GM19455 (cell line): Measurements from ENCODE around the gene KLHL7.

Experiments used
- ATAC-seq: cut with Tn5 transposase; IDR thresholded peaks from one replicate; pipeline ENCODE4 v1.9.1; 2021; ENCODE audit not compliant: unreplicated experiment

Gene KLHL7, protein sequence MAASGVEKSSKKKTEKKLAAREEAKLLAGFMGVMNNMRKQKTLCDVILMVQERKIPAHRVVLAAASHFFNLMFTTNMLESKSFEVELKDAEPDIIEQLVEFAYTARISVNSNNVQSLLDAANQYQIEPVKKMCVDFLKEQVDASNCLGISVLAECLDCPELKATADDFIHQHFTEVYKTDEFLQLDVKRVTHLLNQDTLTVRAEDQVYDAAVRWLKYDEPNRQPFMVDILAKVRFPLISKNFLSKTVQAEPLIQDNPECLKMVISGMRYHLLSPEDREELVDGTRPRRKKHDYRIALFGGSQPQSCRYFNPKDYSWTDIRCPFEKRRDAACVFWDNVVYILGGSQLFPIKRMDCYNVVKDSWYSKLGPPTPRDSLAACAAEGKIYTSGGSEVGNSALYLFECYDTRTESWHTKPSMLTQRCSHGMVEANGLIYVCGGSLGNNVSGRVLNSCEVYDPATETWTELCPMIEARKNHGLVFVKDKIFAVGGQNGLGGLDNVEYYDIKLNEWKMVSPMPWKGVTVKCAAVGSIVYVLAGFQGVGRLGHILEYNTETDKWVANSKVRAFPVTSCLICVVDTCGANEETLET

DNA sequence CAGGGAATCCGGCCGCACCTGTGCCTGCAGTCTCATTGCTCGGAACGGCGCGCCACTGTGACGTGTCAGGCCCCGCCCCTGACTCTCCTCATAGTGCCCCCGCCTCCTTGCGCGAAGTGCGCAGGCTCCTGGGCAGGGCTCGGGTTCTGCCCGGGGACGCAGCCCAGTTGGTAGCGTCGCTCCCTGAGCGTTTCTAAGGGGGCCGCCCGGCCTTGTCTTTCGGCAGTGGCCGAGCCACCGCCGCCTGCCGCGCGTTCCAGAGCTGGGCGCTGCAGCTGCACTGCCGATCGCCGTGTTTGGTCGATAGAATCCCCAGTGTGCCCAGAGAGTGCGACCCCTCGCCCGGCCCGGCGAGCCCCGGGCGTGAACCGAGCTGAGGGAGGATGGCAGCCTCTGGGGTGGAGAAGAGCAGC, at the start of gene KLHL7:
Gene KLHL7, plus strand, starts transcription at position 142 of the 413 bp plus-strand sequence. Its CDS starts 242 bp downstream, at position 384.
- peak; percentile 95 for ATAC-seq

DNA sequence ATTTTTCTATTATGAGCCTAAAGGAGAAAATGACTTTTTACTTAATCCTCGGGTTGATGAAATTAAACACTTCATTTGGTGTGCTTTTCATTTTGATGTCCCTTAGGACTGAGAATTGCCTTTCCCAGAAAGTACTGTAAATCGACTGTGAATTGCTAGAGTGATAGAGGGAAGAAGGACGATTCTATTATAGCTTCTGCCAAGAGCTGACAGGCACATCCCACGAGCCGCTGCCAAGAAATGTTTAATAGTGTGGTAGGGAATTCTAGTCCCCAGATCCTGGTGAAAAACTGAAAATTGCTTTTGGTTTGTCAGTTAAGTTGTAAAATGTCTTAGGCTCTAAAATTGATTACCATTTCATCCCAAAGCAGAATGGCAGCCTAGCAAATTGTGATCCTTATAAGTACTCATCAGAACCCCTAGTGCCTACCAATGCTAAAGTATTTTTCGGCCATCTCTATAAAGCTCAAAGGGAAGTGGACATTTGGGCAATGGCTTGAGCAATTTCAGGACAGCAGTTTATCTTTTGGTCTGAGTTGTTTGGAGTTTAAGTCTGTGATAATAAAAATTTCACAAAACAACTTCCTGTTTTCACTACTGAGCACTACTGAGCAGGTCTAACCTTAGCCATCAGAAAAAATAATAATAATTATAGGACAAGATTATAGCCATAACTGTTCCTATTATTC, 47.0 kb upstream of the KLHL7 start:
- no peak for ATAC-seq

DNA sequence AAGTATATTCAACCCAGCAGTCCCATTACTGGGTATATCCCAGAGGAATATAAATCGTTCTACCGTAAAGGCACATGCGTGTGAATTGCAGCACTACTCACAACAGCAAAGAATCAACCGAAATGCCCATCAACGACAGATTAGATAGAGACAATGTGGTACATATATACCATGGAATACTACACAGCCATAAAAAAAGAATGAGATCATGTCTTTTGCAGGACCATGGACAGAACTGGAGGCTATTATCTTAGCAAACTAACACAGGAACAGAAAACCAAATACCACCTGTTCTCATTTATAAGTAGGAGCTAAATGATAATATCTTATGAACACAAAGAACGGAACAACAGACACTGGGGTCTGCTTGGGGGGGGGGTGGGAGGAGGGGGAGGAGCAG, 44.3 kb upstream of the KLHL7 start:
- no peak for ATAC-seq

DNA sequence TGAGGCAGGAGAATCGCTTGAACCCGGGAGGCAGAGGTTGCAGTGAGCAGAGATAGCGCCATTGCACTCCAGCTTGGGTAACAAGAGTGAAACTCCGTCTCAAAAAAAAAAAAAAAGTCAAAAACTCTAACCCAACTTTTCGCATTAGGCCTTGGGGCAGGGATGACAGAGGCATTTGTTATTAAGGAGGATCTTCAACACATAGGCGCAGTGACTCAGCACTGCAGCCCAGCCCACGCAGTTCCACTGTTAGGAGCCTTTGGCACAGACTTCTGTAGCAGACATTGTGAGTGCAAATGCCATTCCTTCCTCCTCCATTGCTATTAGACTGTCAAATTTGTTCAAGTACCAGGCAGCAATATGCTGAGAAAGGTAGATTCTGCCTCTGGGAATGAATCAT, 43.1 kb upstream of the KLHL7 start:
- no peak for ATAC-seq

DNA sequence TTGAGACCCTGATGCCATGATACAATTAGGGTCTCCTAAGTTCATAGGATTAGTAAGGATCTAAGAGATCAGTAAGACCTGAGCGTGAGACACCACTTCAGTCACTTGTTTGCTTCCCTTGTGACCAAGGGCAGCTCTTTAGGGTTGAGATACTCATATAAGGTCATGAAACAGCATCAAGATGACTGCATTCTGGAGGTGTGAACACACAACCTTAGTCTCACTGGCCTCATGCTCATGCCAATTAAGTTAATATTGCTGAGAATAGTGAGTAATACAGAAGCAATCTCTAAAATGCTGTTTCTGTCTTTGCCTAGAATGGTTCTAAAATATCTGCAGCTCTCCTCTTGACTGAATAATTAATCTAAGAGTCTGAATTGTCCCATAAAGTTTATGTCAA, 39.6 kb upstream of the KLHL7 start:
- no peak for ATAC-seq

DNA sequence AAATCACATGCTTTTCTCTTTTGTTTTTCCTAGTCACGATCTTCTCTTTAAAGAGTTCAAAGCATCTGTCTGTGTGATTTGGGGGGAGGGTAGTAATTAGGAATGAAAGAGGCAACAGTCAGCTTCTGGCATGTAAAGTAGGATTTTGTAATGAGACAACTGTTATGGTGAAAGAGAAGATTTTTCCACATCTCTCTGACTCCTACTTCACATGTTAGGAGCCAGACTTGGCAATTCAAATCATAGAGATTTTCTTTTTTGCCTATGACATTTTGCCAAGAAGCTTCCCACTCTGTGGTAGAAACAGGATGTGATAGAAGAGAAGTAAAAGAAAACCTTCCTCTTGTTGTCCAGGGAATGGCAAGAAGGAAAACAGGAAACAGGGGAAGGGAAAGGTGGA, 38.3 kb upstream of the KLHL7 start:
- ATAC-seq: no peak

DNA sequence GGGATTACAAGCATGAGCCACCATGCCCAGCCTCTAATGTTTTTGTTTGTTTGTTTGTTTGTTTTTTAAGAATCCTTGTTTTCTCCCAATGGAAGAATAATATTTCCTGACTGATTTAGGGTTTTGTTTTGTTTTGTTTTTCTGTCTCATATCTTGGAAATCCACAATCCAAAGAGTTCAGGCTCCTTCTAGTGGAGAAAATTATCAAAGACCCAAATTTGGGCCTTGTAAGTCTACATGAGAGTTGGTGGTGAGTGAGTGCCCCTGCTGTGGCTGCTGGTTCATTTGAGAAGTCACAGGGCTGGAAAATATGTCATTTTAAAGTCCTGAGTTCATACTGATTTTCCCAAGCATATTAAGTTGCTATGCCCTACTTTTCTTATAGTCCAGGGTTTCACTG, 33.5 kb upstream of the KLHL7 start:
- ATAC-seq: no peak

DNA sequence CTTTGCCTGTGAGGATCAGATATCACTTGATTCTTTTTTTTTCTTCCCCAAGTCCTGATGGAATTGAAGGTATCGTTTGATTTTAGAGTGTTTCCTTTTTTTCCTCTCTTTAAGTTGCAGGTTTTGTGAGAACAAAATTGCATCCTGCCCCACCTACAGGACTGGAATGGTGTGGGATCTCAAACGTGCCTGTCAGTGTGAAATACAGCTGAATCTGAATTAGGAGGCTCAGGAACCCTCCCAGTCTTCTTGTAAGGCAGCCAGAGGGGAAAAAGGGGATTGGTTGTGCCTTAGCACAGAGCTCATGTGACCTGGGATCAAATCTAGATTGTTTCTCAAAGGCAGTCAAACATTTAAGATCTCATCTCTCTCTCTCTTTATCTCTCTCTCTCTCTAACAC, 32.7 kb upstream of the KLHL7 start:
- no peak for ATAC-seq

DNA sequence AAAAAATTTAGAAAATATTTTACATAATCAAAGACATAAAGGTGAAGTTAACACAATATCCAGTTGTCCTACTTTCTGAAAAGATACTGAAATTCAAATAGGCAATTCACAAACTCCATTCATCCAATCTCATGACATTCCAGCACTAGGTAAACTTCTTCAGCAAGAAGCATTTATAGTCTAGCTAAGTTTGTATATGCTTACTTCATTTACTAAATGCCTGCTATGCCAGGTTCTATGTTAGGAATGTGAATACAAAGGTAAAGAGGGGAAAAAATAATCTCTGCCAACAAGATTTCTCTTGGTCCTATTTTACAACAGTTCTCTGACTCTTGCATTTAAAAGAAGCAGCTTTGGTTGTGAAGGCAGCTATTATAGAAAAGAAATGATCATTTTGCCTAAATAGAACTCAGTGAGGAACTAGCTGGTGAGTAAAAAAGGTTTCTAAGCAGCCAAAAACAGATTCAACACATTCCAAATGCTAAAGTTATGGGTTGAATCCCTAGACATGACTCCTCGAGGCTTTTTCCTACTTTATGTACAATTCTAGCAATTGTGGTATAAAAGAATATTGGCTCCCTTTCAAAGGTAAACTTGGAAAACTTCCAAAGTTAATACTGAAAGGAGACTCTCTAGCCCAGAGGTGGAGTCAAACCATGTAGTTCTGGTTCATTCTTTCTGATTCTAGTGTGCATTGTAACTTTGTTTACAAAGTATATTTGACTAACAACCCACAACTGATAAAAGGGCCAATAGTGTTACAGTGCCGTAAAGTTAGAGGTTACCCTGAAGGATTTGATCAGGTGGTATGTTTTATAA, 30.9 kb upstream of the KLHL7 start:
- ATAC-seq: no peak

DNA sequence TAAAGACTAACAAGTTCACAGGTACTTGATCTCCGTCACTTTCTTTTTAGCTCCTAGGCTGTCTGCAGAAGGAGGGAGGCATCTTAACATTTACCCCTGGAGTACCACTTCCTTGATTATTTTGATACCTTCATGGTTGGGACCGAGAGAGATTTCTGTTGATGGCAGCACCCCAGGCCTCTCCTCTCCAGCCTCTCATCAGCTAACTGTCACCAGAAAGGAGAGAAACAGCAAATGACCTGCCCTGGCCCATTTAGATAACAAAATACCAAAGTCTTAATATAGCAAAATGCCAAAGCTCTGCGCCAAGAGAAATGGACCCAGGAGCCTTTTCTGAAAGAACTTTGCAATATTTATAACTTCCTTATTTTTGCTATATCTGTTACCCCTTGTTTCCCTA, 30.0 kb upstream of the KLHL7 start:
- ATAC-seq: no peak

DNA sequence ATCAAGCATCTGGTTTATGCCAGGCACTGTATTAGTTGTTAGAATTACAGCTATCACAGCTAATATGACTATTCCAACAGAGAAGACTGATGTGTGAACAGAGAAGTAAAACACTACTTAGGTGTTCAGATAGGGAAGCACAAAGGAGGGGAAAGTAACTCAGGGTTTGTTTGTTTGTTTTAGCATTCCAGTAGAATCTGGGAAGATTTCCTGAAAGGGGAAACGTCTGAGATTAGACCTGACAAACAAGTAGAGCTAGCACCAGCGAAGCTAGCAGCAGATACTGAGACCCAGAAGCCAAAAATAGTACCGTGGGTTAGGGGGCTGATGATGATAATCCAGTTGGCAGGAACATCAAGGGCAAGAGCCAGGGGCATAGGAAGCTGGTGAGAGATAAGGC, 28.8 kb upstream of the KLHL7 start:
- no peak for ATAC-seq

DNA sequence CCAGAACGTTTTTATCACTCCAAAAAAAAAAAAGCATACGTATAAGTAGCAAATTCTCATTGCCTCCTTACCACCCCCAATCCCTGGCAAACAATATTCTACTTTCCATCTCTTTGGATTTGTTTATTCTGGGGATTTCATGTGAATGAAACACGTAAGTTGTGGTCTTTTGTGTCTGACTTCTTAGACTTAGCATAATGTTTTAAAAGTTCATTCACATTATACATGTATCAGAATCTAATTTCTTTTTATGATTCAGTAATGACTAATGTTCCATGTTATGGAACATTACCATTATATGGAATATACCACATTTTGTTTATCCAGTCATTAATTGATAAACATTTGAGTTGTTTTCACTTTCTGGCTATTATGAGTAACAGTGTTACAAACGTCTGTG, 12.5 kb upstream of the KLHL7 start:
- no peak for ATAC-seq

DNA sequence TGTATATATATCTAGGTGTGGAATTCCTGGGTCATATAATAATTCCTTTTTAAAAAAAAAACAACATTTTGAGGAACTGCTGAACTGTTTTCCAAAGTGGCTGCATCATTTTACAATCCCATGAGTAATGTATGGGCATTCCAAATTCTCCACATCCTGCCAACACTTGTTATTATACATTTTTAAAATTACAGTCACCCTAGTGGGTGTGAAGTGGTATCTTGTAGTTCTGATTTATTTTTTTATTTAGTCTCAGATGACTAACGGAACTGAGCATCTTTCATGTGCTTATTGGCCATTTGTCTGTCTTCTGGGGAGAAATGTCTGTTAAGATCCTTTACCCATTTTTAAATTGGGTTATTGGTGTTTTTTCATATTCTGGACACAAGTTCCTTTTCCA, 12.0 kb upstream of the KLHL7 start:
- ATAC-seq: no peak

DNA sequence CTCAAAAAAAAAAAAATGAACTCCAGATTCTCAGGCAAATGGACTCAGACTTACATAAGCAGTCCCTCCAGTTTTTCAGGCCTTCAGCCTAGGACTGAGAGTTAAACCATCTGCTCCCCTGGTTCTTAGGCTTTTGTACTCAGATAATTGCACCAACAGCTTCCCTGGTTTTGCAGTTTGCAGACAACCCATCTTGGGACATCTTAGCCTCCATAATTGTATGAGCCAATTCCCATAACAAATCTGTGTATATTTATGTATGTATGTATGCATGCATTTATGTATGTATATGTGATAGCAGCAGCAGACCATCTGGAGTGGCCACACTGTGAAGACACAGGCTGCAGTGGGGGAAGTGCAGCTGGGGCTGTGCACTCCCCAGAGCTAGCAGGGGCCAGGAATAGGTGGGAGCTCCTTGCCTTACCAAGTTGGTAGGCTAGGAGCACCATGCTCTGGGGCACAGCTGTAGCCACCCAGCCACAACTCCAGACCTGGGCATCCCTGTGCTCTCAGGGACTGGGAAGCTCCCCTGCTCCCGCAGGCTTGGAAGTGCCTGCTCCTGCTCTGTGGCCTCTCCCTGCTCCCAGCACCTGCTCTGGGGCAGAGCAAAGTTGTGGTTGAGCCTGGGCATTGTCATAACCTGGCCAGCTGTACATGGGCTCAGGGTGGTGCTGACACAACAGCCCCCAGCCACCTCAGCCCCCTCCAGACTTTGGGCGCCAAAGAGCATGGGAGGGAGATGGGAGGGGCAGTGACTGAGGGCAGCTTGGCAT, 8.9 kb upstream of the KLHL7 start:
- no peak for ATAC-seq

DNA sequence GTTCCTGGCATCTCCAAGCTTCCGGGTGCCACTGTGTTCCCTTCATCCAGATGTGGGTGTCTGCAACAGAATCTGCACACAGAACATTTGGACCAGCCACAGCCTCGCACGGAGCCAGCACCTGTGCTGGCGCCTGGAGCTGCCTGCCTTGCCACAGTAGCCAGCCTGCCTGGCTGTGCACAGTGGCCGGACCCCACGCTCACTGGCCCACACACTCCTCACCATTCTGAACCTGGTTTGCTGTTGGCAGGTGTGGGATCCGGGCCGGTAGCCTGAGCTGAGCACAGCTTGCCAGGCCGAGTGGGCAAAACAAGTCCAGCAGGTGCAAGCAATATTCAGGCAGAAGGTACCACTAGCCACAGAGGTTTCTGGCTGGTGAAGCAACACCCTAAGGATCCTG, 7.6 kb upstream of the KLHL7 start:
- ATAC-seq: no peak

DNA sequence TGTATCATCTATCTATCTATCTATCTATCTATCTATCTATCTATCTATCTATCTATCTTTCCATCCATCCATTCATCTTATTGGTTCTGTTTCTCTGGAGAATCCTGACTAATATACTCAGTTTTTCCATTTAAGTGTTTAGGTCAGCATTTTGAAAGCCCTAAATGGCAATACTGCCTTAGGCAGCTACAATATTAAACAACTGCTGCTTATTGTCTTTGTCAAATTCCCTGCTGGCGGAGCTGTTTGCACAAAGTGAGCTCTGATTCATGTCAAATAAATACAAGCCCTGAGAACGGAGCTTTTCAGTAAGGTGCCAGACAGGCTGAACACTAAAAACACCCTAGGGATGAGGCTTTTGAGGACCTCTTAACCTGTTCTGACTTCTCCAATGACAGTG, 7.1 kb upstream of the KLHL7 start:
- ATAC-seq: no peak

DNA sequence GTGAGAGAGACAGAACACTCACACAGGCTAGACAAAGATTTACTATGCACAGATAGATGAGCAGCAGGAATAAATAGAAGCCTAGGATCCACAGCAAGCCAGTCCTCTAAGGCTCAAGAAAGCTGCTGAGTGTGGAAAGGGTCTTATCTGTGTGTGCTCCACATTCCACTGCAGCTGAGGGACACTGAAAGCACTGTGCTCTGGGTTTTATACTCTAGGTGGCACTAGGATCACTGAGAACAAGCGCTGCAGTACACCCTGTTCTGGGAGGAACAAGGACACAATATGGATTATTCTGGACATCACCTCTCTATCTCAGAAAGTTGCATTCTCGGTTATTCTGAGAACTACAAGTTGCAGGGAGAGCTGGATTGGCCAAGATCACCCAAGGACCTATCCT, 4.9 kb upstream of the KLHL7 start:
- no peak for ATAC-seq

DNA sequence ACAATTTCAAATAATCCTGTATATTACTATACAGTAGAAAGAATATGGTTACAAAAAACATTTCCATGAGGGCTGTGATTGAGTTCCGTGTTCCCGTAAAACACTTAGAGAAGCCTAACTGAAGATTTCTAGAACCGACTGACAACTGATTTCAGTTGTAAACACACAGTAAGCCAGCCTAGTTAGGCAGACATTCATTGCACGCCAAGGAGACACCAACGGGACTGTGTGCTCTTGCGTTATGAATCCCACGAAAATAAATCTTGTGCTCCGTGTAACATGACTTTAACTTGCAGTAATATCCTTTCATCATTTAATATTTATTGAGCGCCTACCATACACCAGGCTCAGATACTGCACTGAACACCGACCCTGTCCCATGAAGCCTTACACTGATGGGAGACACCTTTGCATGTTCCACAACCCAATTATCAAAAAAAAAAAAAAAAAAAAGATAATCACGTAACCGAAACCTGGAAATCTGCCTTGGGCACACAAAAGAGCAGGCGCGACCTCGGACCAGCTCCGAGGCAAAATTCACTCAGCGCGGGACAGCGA, 420 bp upstream of the KLHL7 start:
- peak; percentile 36 for ATAC-seq

DNA sequence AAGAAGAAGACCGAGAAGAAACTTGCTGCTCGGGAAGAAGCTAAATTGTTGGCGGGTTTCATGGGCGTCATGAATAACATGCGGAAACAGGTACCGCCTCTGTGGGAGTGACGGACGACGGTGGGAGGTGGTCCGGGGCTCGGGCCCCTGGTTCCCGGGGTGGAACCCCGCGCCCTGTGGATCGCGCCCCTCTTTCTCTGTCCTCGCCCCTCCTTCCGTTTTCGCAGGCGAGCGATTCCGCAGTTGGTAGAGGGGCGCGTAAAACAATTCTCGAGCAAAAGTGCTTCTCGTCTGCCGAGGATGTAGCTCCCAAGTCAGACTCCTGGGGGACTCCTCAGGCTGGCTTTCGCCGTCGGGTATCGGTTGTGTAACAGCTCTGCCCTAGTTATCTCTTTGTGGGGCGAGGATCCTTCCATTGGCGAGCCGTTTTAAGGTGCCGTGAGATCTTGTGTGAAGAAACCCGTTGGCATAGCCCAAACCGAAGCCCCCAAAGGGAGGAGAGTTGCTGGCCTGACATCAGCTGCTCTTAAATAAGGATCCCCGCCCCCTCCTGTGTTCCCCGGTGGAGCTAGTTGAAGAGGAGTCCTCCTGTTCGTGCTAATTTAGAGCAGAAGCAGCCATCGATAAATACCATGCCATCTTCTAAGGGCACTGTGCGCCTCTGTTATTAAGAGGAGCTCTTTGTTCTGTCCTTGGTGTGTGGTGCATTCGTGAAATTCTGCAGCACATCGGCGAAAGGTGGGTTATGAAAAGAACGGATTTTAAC, 655 bp downstream of the KLHL7 start:
- peak; percentile 43 for ATAC-seq
